PFSK-1 (cell line): Measurements from ENCODE around the gene SETDB2.

Experiments
- POLR2AphosphoS5 ChIP-seq: IDR thresholded peaks from 2 replicates; pipeline ENCODE4 v1.6.1; 2012; ENCODE audit warnings: low read depth, mild to moderate bottlenecking, control low read depth, low read length, moderate library complexity
- REST ChIP-seq, 2 experiments: IDR thresholded peaks; 2 replicates each; pipeline versions ENCODE4 v1.6.1 to v1.8.0; 2011 to 2012; ENCODE audit warnings: low read depth in 2 of 2, low read length in 2 of 2, control low read depth in 1 of 2, inconsistent platforms in 1 of 2, mild to moderate bottlenecking in 1 of 2, moderate library complexity in 1 of 2; ENCODE audit not compliant: insufficient read depth in 1 of 2
- TAF1 ChIP-seq: IDR thresholded peaks from 2 replicates; pipeline ENCODE4 v1.6.1; 2012; ENCODE audit warnings: low read length, control low read depth, borderline replicate concordance; ENCODE audit not compliant: insufficient read depth

GRCh38 chr13:49410477-49410876 lies 33.6 kb upstream of the SETDB2 start:
- TF ChIP-seq POLR2AphosphoS5 (no peak), REST (IDR thresholded peaks at IDR 0.05; ENCODE audit: insufficient read depth in 1 of 2, low read depth in 2 of 2, low read length in 2 of 2) (no peak), TAF1 (no peak)
